Esophagus squamous epithelium (tissue), 4 donors: ENCODE measurements around the gene TPM3.
"Not testable (repeated sequence)": the region's sequence is repeated elsewhere in the genome, so short reads cannot be mapped to it uniquely, and the experiment has no call there.

Source experiments
- CTCF ChIP-seq, 6 experiments: fragments of 450-650 bp in 4 of 6; fragments of 200-600 bp in 2 of 6; sonication (generic) in 2 of 6; IDR thresholded peaks; one replicate each; pipeline ENCODE4 v1.5.1; 2016 to 2019; ENCODE audit warnings: antibody characterized with exemption in 6 of 6, mild to moderate bottlenecking in 4 of 6, moderate library complexity in 4 of 6
- POLR2A ChIP-seq, 4 donors: fragments of 450-650 bp; IDR thresholded peaks; one replicate each; pipeline ENCODE4 v1.6.1; 2017; ENCODE audit warnings: antibody characterized with exemption in 4 of 4, mild to moderate bottlenecking in 4 of 4, moderate library complexity in 3 of 4

DNA sequence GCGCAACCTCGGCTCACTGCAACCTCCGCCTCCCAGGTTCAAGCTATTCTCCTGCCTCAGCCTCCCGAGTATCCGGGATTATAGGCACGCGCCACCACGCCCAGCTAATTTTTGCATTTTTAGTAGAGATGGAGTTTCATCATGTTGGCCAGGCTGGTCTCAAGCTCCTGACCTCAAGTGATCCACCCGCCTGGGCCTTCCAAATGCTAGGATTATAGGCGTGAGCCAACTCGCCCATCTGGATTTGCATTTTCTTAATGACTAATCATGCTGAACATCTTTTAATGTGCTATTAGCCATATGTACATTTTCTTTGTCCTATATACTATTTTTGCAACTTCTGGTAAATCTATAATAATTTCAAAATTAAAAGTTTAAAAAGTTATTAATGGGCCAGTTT is 68.7 kb downstream of the TPM3 start:
- TF ChIP-seq CTCF, POLR2A (IDR thresholded peaks at IDR 0.05): not testable (repeated sequence)
